BJ (cell line): ENCODE results near the gene ECSCR. TPM values are rescaled to one million over a fixed set of nuclear protein-coding genes. Genes with fewer than 3 reads are reported as not detected.

Experiments
- CTCF ChIA-PET: fragments of 350-600 bp; formaldehyde crosslinking; extraction: SDS; loops from one replicate; lab custom pipeline; 2021; ENCODE audit warnings: antibody characterized with exemption, inconsistent platforms; lab: Yijun Ruan, JAX
- POLR2A ChIA-PET: fragments of 300-600 bp; sonication (Branson Sonifier 250); formaldehyde crosslinking; extraction: SDS; loops from one replicate; lab custom pipeline; 2021; ENCODE audit warnings: antibody characterized with exemption; lab: Charles Lee
- DNase-seq: peaks from one replicate; pipeline ENCODE4 v3.0.0-alpha.2; 2011; ENCODE audit warnings: low read depth
- H3K27me3 ChIP-seq: 2 replicates; pipeline ENCODE4 v1.6.0; 2011; ENCODE audit warnings: low read length; ENCODE audit not compliant: control insufficient read depth, insufficient read depth
- H3K36me3 ChIP-seq: 2 replicates; pipeline ENCODE4 v1.5.1; 2011; ENCODE audit warnings: low read length; ENCODE audit not compliant: control insufficient read depth, insufficient read depth
- H3K4me3 ChIP-seq: 2 replicates; pipeline ENCODE4 v1.5.1; 2011; ENCODE audit warnings: low read depth, mild to moderate bottlenecking, control low read depth, low read length
- CTCF ChIP-seq: IDR thresholded peaks from 2 replicates; pipeline ENCODE4 v1.5.1; 2011; ENCODE audit warnings: low read depth, mild to moderate bottlenecking, control low read depth, inconsistent platforms, low read length, moderate library complexity; ENCODE audit not compliant: insufficient read depth
- polyA plus RNA-seq: library from polyadenylated mRNA; depleted of rRNA; stranded (reverse); fragments of >200 nt; gene quantifications from 2 replicates; pipeline ENCODE4 v1.2.3, GENCODE V29; 2011

The ECSCR gene
- polyA plus RNA-seq, 1 experiment: 0.38 TPM

DNA sequence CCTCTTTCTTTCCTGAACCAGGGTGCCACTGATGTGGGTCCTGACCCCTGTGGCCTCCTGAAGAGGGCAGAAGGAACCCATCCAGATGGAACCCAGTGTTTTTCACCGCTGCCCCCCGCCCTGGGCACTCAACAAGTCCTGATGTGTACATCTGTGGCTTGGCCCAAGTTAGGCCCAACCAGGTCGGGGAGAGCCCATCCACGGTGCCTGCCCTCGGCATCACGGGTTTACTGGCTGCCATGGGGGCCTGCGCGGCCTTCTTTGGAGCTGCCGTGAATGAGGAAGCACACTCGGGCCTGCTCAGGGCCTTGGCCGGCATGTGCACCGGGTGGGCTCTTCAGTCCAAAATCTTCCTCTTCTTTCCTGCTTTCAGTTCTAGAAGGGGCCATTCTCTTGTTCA is 5.8 kb downstream of the ECSCR start:
- TF ChIP-seq CTCF: no peak
- Histone ChIP-seq H3K36me3 (no peaks in the 10 kb centered on the region), H3K4me3 (no peak overlapping the region), H3K27me3 (no peaks in the 10 kb centered on the region)
- no peak for DNase-seq
- ChIA-PET CTCF (interaction anchor here (1.7 to 3.2 kb wide), 2 partner anchors 13 to 22 kb away, joined by 3 to 9 read pairs; no protein-coding TSS in a partner anchor), POLR2A (no interaction called here)

DNA sequence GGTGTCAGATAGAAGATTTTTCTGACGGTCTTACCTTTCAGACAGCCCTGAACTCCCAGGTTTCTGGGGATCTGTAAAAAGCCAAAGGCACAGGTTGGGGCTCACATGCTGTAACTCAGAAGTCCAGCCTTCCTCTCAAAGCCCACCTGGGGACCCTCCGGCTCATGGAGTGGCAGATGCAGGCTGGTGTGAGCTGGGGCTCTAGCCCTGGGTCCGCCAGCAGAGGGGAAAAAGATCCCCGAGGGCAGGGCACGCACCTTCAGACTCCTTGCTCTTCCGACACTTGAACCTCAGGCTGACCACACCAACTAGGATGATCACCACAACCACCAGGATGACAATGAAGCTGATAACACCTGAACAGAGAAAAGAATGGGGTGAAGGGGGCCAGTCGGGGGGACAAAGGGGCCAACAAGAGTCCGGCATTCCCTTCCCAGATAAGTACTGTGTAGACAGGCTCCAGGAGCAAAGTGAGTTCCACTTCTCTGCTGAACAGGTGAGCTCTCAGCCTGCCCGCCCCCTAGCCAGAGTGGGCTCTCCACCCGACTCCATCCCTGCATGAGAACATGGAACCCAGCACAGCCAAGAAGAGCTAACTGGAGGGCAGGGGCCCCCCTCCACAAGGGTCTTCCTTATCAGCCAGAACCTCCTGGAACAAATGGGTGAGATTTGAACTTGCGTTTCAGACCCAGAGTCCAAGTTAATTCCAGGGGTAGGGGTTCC is 7.8 kb downstream of the ECSCR start:
- Histone ChIP-seq H3K4me3 (no peak overlapping the region), H3K36me3 (no peaks in the 10 kb centered on the region), H3K27me3 (no peaks in the 10 kb centered on the region)
- CTCF ChIA-PET: interaction anchor here (3.2 kb wide), 1 partner anchor 11 kb away, joined by 9 read pairs; no protein-coding TSS in a partner anchor
- no peak for TF ChIP-seq CTCF
- no peak for DNase-seq
- POLR2A ChIA-PET: no interaction called here

DNA sequence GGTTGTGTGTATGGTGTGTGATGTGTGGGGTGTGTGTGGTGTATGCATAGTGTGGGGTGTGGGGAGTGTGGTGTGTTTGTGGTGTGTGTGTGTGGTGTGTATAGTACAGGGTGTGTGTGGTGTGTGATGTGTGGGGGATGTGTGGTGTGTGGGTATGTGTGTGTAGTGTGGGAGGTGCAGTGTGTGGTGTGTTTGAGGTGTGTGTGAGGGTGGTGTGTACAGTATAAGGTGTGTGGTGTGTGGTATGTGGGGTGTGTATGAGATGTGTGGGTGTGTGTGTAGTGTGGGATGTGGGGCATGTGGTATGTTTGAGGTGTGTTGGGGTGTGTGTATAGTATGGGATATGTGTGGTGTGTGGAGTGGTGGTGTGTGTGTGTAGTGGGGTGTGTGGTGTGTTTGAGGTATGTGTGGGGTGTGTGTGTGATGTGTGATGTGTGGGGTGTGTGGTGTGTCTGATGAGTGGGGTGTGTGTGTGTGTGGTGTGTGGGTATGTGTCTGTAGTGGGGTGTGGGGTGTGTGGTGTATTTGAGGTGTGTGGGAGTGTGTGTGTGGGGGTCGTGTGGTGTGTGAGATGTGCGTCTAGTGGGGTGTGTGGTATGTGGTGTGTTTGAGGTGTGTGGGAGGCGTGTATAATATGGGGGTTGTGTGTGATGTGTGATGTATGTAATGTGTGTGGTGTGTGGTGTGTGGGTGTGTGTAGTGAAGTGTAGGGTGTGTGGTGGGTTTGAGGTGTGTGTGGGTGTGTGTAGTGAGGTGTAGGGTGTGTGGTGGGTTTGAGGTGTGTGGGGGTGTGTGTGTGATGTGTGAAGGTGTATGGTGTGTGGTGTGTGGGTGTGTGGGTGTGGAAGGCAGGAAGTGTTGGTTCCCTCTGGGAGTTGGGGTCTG is 8.6 kb downstream of the ECSCR start:
- Histone ChIP-seq H3K4me3 (no peak overlapping the region), H3K27me3 (no peaks in the 10 kb centered on the region), H3K36me3 (no peaks in the 10 kb centered on the region)
- CTCF ChIA-PET: interaction anchor here (3.2 kb wide), 1 partner anchor 10 kb away, joined by 9 read pairs; no protein-coding TSS in a partner anchor
- POLR2A ChIA-PET: no interaction called here
- no peak for TF ChIP-seq CTCF
- DNase-seq: no peak

GRCh38 chr5:139451878-139452660 is 10.5 kb downstream of the ECSCR start:
- CTCF ChIA-PET: no interaction called here
- Histone ChIP-seq H3K27me3 (no peaks in the 10 kb centered on the region), H3K4me3 (no peak overlapping the region), H3K36me3 (no peaks in the 10 kb centered on the region)
- no peak for TF ChIP-seq CTCF
- no peak for DNase-seq
- POLR2A ChIA-PET: no interaction called here
